GM20431 (cell line): ENCODE measurements around the gene PCBP4.

Source experiments
- in situ Hi-C: fragments of 300-500 bp; cut with MseI, MboI; formaldehyde crosslinking; loops from one replicate; pipeline ENCODE4 v1.15.0; 2020; ENCODE audit warnings: low sequenced_read_pairs; ENCODE audit not compliant: unreplicated experiment

Gene PCBP4

DNA sequence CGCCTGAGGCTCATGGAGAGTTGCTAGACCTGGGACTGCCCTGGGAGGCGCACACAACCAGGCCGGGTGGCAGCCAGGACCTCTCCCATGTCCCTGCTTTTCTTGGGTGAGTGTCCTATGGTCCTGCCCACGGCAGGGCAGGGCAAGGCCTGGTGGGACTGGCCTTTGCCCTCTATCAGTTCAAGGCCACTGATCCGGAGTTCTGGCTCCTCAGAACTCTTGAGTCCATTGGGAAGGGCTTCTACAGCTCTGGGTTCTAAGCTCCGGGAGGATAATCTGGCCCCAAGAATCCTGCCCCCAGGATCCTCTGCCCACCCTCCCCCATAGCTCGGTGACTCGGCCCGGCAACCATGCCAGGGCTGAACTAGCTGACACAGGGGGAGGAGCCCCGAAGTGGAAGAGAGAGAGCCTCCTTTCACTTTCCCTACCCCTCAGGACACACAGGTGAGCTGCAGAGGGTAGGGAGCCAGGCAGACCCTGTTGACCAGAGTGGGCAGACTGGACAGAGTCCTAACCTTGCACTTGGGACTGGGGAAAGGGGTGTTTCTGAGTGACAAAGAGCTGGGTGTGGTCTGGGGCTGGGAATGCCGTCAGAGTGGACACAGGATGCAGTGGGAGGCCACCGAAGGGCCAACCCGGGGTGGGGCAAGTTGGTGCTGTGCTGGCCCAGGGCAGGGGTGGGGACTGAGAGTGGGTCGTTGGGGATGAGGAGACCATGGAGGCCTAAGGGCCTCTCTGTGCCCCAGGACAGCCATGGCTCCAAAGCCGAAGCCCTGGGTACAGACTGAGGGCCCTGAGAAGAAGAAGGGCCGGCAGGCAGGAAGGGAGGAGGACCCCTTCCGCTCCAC, 24.4 kb downstream of the PCBP4 start:
- in situ Hi-C loops, result no loop called here

DNA sequence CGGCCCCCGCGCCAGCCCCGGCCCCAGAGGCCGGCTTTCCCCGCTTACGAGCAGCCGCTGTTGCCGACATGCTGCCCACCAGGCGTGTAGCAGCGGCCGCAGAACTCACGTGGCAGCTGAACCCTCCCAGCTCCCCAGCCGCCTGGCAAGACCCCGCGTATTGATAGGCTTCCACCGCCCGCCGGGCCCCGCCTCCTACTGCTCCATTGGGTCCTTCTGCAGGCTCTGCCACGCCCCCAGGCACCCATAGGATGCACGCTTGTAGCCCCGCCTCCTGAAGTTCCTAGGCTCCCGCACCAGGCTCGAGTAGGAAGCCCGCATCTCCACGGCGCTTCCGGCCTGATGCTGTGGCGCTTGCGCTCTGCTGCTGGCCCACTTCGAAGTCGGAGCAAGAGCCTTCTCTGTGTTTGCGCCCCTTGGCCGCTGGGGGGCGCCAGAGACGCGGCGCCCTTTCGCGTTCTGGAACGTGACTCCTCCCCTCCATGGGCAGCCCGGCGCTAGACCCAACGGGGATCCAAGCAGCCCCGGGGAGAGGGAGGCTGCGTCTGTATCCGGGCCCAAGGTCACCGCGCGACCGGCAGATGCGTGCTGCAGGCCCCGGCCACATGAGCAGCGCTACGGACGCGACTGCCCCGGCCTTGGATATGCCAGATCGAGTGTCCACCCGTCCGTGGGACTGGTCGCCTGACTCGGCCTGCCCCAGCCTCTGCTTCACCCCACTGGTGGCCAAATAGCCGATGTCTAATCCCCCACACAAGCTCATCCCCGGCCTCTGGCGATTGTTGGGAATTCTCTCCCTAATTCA, 25.3 kb downstream of the PCBP4 start, which contains the start of the genes PARP3 and RRP9:
PARP3 (plus strand) TSS at position 566 of the 805 bp plus-strand sequence. CDS start 993 bp downstream, outside the sequence.
RRP9 (minus strand) TSS at position 107 of the 805 bp plus-strand sequence; CDS start at position 70, 37 bp downstream.
- in situ Hi-C loops, result no loop called here

- in situ Hi-C loops, result no loop called here
These were observed 25.8 kb downstream of the PCBP4 start for GRCh38 chr3:51941463-51941797.

- in situ Hi-C loops, result no loop called here
These were observed 26.4 kb downstream of the PCBP4 start for GRCh38 chr3:51940648-51941462.

- in situ Hi-C loops, result no loop called here
These were observed 28.4 kb downstream of the PCBP4 start for GRCh38 chr3:51938780-51939425.

DNA sequence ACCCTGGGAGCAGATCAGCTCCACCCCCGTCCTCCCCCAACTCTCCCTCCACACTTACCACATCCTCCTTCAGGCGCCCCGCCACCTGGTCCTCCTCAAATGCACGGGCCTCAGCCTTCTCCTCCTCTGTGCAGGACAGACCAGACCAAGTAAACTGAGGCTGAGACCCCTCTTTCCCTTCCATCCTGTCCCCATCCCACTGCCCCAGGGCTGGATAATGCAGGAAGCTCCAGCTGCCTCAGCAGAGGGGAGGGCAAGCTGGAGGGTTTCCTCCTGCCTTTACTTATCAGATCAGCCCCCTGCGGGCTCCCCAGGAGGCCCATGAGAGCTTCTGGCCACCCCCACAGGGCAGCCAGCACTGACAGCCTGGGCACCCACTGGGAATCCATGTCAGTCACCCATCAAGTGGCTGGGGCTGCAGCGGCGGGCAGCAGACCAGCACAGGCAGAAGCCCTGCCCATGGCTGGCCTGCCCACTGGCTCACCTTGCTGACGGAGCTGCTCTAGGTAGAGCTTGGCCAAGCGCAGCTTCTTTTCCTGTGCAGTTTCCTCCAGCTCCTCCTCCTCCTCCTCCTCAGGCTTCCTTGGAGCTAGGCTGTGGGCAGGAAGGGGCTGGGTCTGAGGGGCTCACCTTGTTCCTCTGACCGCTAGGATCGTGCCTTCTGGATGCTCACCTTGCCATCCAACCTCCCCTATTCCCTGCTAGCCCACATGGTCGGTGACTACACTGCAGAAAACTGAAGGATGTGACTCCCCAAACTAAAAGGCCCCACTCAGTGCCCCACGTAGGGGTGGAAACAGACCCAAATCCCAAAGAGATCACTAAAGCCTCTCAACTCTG, 29.4 kb downstream of the PCBP4 start:
- in situ Hi-C loops, result no loop called here

DNA sequence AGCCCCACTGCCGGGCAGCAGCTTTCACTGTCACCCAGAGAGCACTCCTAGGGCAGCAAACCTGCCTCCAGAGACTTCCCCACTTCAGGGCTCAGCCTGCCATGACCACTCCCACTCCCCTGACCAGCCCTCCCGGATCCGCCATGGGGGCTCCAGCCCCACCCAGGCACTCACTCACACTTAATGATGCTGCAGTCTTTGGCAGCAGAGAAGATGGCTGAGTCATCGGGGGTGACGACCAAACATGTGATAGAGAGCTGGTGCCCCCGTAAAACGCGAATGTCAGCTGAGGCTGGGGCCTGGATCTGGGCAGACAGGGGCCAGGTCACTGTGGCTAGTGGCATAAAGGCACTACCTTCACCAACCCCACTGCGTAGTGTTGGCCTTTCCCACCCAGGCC, 30.2 kb downstream of the PCBP4 start:
- in situ Hi-C loops, result no loop called here

DNA sequence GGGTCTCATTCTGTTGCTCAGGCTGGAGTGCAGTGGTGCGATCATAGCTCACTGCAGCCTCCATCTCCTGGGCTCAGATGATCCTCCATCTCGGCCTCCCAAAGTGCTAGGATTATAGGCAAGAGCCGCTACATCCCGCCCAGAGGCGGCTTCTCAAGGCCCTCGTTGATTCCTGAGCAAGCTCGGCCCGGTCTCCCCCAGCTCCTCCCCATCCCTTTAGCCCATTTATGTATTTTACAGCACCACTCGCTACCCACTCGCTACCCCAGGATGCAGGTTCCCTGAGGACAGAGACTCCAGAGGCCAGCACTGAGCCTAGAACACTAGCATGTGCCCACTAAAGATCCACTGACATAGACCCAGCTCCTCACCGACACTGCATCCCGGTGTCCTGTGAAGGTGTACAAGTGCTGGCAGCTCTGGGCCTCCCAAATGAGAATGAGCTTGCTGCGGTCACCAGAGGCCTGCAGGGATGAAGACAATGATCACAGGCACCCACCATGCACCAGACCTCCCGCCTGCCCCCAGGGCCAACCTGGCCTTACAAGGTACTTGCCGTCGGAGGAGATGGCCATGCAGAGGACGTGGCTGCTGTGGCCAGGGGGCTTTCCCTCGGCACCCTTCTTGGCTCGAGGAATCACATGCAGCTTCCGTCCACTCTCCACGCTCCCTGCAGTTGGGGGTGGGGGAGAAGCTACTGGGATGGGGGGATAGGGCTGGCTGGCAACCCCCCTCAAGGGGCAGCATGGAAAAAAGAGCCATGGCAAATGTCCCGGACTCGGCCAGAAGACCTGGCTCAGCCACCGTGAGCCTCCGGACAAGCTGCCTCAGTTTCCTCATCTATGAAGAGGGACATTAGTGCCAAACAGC, 31.1 kb downstream of the PCBP4 start:
- in situ Hi-C loops, result no loop called here

- in situ Hi-C loops, result no loop called here
These were observed 32.0 kb downstream of the PCBP4 start for GRCh38 chr3:51934991-51935885.

GRCh38 chr3:51934139-51934850, 33.0 kb downstream of the PCBP4 start:
- in situ Hi-C loops, result no loop called here

DNA sequence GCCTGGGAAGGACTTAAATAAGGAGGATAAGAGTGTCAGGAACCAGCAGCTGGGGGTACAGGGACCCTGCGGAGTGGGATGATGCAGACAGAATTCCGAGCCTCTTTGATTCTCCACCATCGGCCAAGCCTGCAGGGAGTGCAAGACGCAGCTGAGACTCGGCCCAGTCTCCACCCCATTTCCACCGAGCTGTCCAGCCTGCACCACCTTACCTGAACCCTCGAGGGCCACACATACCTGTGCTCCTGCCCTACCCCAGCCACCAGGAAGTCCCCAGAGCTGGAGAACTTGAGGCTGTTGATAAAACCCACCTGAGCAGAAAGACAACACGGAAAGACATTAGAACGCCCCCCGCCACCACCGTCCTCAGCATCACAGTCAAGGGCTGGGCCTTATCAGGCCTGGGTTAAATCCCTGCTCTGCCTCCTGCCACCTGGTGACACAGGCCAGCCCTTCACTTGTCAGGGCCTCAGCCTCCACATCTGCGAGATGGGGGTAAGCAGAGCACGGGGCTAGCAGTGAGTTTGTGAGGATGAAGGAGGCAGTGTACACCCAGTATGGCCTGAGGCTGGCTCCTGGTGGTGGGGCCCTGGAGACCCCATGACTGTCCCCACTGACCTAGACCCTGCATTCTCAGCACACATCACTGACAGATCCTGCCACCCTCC, 33.6 kb downstream of the PCBP4 start:
- in situ Hi-C loops, result no loop called here

DNA sequence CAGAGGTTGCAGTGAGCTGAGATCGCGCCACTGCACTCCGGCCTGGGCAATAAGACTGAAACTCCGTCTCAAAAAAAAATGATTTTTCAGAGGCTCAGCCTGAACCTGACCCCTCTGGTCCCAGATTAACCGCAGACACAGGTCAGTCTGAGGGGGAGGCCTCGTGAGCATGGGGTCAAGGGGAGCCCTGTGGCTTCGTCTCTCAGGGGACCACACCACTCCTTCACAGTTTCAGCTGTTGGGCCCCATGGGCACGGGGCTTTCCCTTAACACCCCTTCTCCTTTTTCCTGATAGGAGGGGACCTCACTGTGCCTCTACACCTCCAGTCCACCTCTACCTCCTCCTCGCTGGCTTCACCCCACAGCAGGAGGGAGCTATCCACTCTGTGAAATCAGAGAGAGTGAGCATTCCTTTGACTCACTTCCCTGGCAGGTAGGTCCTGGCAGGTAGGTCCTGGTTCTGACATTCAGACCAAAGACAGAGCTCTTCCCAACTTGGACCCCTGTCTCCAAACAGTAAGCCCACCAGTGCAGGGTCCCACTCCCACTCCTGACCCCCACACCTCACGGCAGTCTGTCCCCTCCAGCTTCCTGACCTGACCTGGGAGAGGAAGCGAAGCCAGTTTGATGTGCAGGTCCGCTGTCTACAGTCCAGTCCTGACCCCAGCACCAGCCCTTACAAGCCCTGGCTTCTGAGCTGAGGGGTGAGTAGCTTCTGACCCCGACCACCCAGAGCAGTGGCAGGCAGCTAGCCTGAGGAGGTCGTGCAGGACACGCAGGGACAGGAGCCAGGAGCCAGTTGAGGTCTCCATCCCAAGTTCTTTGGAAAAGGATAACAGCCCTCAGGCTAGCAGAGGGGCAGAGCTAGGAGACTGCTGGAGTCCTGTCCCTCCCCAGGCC, 34.5 kb downstream of the PCBP4 start:
- in situ Hi-C loops, result no loop called here

- in situ Hi-C loops, result no loop called here
These were observed 35.5 kb downstream of the PCBP4 start for GRCh38 chr3:51931756-51932155.

DNA sequence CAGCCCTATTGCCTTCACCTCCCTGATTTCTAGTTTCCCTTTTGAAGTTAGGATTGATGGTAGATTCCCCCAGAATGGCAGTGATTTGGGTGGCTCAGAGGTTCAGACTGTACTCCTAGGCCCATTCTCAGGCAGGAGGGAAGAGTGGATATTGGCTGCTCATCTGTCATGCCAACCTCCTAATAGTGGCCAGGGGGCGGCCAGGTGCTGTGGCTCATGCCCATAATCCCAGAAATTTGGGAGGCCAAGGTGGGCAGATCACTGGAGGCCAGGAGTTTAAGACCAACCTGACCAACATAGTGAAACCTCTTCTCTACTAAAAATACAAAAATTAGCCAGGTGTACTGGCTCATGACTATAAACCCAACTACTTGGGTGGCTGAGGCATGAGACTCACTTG, 36.8 kb downstream of the PCBP4 start:
- in situ Hi-C loops, result no loop called here

- in situ Hi-C loops, result no loop called here
These were observed 37.7 kb downstream of the PCBP4 start for GRCh38 chr3:51929420-51930003.
